Measurements from ENCODE around the gene PLEKHD1.

GRCh38 chr14:69475194-69475818, 9.2 kb upstream of the PLEKHD1 start:
- no peak for TF ChIP-seq CTCF (IDR thresholded peaks at IDR 0.05)
- no peak for TF ChIP-seq EP300 (IDR thresholded peaks at IDR 0.05)
- TF ChIP-seq POLR2A (IDR thresholded peaks at IDR 0.05), result no peak

Measured in ovary (tissue), 3 donors.